Sigmoid colon (tissue), 7 donors: ENCODE results near the gene SHB. TPM values are rescaled to one million over a fixed set of nuclear protein-coding genes. Genes with fewer than 3 reads are reported as not detected.

Experiments used
- DNase-seq: peaks from one replicate; pipeline ENCODE4 v3.0.0-alpha.2; 2019
- H3K27ac ChIP-seq, 4 donors: fragments of 200-600 bp; sonication (generic); one replicate each; pipeline ENCODE4 v1.5.1; 2016 to 2019; ENCODE audit warnings: mild to moderate bottlenecking in 1 of 4
- H3K27me3 ChIP-seq, 3 donors: fragments of 200-600 bp; sonication (generic); one replicate each; pipeline ENCODE4 v1.5.1; 2019; ENCODE audit warnings: mild to moderate bottlenecking in 1 of 3
- H3K36me3 ChIP-seq, 4 donors: fragments of 200-600 bp; sonication (generic); one replicate each; pipeline ENCODE4 v1.5.1; 2016 to 2019
- H3K4me1 ChIP-seq, 4 donors: fragments of 200-600 bp; sonication (generic); one replicate each; pipeline ENCODE4 v1.5.1; 2017 to 2019
- H3K4me3 ChIP-seq, 4 donors: fragments of 200-600 bp; sonication (generic); one replicate each; pipeline ENCODE4 v1.5.1; 2017 to 2019; ENCODE audit warnings: mild to moderate bottlenecking in 2 of 4, moderate library complexity in 1 of 4
- H3K9me3 ChIP-seq, 4 donors: fragments of 200-600 bp in 3 of 4; sonication (generic) in 3 of 4; one replicate each; pipeline versions ENCODE4 v1.5.1 to v1.6.1; 2013 to 2019
- EP300 ChIP-seq, 4 donors: sonication (generic); formaldehyde crosslinking; IDR thresholded peaks; one replicate each; pipeline ENCODE4 v1.6.1; 2017; ENCODE audit warnings: antibody characterized with exemption in 4 of 4
- POLR2A ChIP-seq, 2 donors: fragments of 450-650 bp; IDR thresholded peaks; one replicate each; pipeline ENCODE4 v1.6.1; 2016; ENCODE audit warnings: antibody characterized with exemption in 2 of 2, mild to moderate bottlenecking in 2 of 2, moderate library complexity in 2 of 2
- POLR2AphosphoS5 ChIP-seq, 4 donors: sonication (generic); formaldehyde crosslinking; IDR thresholded peaks; one replicate each; pipeline ENCODE4 v1.6.1; 2017; ENCODE audit warnings: antibody characterized with exemption in 4 of 4
- WGBS, 2 donors: extraction: QIAGEN DNeasy Blood & Tissue Kit; methylation state at CpG; one replicate each; pipeline ENCODE4 v1.1.7; 2013; 5-methylcytosine and 5-hydroxymethylcytosine counted together
- intact Hi-C: fragments of 100-400 bp; cut with DNase I; formaldehyde crosslinking; loops from one replicate; pipeline ENCODE4 v1.15.1; 2023
- polyA plus RNA-seq, 3 donors: library from polyadenylated mRNA; stranded (reverse); fragments of 200-250 nt; gene quantifications; one replicate each; pipeline ENCODE4 v1.2.3, GENCODE V29; 2013
- total RNA-seq, 4 donors: library from RNA; depleted of rRNA; stranded (reverse); fragments of >200 nt; gene quantifications; one replicate each; pipeline ENCODE4 v1.1.0, GENCODE V29; 2016
- TF ChIP-seq, protein P1 (sequence below), 4 experiments: fragments of 450-650 bp in 3 of 4; fragments of 200-600 bp in 1 of 4; IDR thresholded peaks; one replicate each; pipeline ENCODE4 v1.5.1; 2016 to 2019; ENCODE audit warnings: antibody characterized with exemption in 4 of 4, mild to moderate bottlenecking in 3 of 4, moderate library complexity in 2 of 4
- donor health status: healthy with polysubstance abuse.
- donor health status: Bipolar disorder and iron deficiency.
- donor health status: healthy.

SHB gene
- total and polyA plus RNA-seq, 7 donors = 6.8 to 33.7 (median 10.2) TPM

DNA sequence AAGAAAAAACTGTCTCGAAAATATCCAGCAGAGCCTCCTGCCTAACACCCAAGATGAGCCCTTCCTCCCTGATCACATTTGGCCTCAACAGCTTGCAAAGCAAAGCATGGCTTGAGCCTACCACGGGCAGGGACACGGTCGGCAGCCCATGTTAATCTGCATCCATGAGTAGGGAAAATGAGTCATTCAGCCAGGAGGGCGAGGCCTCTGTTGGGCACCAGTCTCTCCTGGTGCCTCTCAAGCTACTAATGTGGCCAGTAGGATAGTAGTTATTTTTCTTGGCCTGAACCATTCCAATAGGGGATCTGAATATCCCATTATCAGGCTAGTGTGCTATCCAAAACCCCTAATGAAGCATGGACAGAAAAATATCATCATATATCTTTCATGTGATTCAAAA, 43.0 kb upstream of the SHB start:
- Histone ChIP-seq H3K27me3 (no peaks in the 10 kb centered on the region), H3K27ac (no peak overlapping the region), H3K36me3 (no peaks in the 10 kb centered on the region), H3K9me3 (no peaks in the 10 kb centered on the region), H3K4me1 (no peaks in the 10 kb centered on the region), H3K4me3 (no peak overlapping the region)
- TF ChIP-seq POLR2A (IDR thresholded peaks at IDR 0.05) (no peak), EP300 (IDR thresholded peaks at IDR 0.05) (no peak), POLR2AphosphoS5 (IDR thresholded peaks at IDR 0.05) (no peak)
- TF ChIP-seq, protein P1, sequence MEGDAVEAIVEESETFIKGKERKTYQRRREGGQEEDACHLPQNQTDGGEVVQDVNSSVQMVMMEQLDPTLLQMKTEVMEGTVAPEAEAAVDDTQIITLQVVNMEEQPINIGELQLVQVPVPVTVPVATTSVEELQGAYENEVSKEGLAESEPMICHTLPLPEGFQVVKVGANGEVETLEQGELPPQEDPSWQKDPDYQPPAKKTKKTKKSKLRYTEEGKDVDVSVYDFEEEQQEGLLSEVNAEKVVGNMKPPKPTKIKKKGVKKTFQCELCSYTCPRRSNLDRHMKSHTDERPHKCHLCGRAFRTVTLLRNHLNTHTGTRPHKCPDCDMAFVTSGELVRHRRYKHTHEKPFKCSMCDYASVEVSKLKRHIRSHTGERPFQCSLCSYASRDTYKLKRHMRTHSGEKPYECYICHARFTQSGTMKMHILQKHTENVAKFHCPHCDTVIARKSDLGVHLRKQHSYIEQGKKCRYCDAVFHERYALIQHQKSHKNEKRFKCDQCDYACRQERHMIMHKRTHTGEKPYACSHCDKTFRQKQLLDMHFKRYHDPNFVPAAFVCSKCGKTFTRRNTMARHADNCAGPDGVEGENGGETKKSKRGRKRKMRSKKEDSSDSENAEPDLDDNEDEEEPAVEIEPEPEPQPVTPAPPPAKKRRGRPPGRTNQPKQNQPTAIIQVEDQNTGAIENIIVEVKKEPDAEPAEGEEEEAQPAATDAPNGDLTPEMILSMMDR (IDR thresholded peaks at IDR 0.05) = no peak
- WGBS, 2 donors = 86 to 88% methylated on average over 5 of the region's 5 CpGs
- DNase-seq = no peak
- intact Hi-C loops = no loop called here

DNA sequence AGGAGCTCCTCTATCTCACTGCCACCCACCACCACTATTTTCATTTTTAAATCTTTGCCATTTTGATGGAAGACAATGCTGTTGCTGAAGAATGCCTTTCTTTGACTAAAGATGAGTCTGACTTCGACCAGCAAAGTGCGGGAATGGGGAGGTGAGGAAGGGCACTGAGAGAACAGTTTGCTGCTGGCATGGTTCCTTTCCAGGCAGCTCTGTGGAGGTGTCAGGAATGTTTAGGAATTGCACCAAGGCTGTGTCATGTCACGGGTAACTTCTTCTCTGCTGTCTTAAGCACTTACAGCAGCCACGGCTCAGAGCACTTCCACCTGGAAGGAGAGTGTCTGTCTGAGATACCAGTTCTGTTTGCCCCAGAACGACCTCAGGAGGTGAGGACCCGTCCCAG, 41.4 kb upstream of the SHB start:
- H3K27me3 ChIP-seq = no peaks in the 10 kb centered on the region
- no peaks in the 10 kb centered on the region for H3K36me3 ChIP-seq
- intact Hi-C loops = no loop called here
- H3K4me1 ChIP-seq = no peaks in the 10 kb centered on the region
- H3K27ac ChIP-seq = no peak overlapping the region
- WGBS, 2 donors = 68 to 76% methylated on average over 6 of the region's 6 CpGs
- no peaks in the 10 kb centered on the region for H3K9me3 ChIP-seq
- DNase-seq = no peak
- TF ChIP-seq EP300 (IDR thresholded peaks at IDR 0.05) (no peak), POLR2AphosphoS5 (IDR thresholded peaks at IDR 0.05) (no peak), POLR2A (IDR thresholded peaks at IDR 0.05) (no peak)
- TF ChIP-seq, protein P1 (IDR thresholded peaks at IDR 0.05) = no peak
- no peak overlapping the region for H3K4me3 ChIP-seq

DNA sequence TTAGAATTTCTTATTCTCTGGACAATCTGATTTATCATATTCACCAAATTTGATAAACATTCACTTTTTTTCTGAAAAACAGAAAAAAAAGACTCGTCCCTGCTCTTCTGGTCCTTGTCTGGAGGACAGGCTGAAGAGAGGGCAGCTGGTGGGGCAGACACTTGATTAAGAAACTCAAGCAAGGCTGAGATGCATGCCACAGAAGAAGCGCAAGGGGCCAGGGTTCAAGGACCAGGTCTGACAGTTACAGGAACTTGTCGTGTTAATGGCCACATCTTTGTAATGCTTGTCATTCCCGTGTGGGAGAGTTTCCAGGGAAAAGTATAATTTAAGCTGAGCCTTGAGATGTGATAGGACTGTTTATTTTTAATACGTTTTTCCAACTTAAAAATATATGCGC, 40.6 kb upstream of the SHB start:
- WGBS, 2 donors = 72 to 77% methylated on average over 6 of the region's 6 CpGs

DNA sequence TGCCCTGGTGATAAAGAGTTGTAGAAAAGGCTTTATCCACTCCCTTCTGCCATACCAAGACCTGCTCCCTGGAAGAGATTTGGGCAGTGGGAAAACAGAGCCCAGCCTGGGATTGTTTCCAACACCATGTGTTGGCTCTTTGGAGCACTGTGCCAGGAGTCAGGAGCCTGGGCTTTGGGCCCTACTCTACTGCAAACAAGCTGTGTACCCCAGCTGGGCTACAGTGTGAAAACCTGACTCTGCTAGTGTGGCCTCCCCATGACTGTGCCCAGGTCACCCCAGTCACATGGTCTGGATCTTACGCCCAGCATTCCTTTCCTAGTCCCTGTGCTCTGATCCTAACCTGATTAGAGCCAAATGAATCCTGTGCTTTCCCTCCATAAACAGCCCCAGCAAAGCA, 39.3 kb upstream of the SHB start:
- Histone ChIP-seq H3K27ac (no peak overlapping the region), H3K27me3 (no peaks in the 10 kb centered on the region), H3K9me3 (no peaks in the 10 kb centered on the region), H3K4me3 (no peak overlapping the region), H3K4me1 (no peaks in the 10 kb centered on the region), H3K36me3 (no peaks in the 10 kb centered on the region)
- 88% methylated on average over 1 of the region's 1 CpG for WGBS, 2 donors
- intact Hi-C loops = no loop called here
- no peak for DNase-seq
- TF ChIP-seq, protein P1 (IDR thresholded peaks at IDR 0.05) = no peak
- TF ChIP-seq POLR2AphosphoS5 (IDR thresholded peaks at IDR 0.05) (no peak), EP300 (IDR thresholded peaks at IDR 0.05) (no peak), POLR2A (IDR thresholded peaks at IDR 0.05) (no peak)

More for the DNA sequence above, 40.6 kb upstream of the SHB start:
- Histone ChIP-seq H3K36me3 (no peaks in the 10 kb centered on the region), H3K4me3 (no peak overlapping the region), H3K27ac (no peak overlapping the region), H3K9me3 (no peaks in the 10 kb centered on the region), H3K27me3 (no peaks in the 10 kb centered on the region), H3K4me1 (no peaks in the 10 kb centered on the region)
- no peak for DNase-seq
- TF ChIP-seq POLR2AphosphoS5 (IDR thresholded peaks at IDR 0.05) = no peak
- TF ChIP-seq EP300 (IDR thresholded peaks at IDR 0.05) = no peak
- no peak for TF ChIP-seq POLR2A (IDR thresholded peaks at IDR 0.05)
- TF ChIP-seq, protein P1 (IDR thresholded peaks at IDR 0.05) = no peak
- intact Hi-C loops = no loop called here

DNA sequence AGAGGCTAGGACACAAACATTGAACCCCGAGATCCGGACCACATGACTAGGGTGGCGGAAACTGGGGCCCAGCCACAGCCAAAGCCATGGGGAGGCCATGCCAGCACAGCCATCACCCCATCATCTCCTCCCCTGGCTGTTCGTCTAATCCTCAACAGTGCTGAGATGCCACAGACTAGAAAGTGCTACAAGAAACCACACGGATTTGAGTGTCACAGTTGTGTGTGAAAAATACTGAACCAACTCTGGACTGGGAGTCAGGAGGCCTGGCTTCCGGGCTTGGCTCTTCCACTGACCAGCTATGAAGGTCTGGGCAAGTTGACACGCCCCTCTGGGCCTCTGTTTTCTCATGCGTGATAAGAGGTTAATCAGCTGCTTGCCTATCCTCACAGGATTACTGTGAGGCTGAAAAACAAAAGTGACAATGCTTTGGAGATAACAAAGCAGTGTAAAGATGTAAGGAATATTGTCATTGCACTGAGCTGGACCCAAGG, 38.8 kb upstream of the SHB start:
- Histone ChIP-seq H3K9me3 (no peaks in the 10 kb centered on the region), H3K27ac (no peak overlapping the region), H3K4me1 (no peaks in the 10 kb centered on the region), H3K27me3 (no peaks in the 10 kb centered on the region), H3K4me3 (no peak overlapping the region), H3K36me3 (no peaks in the 10 kb centered on the region)
- TF ChIP-seq POLR2A (IDR thresholded peaks at IDR 0.05) (no peak), EP300 (IDR thresholded peaks at IDR 0.05) (no peak), POLR2AphosphoS5 (IDR thresholded peaks at IDR 0.05) (no peak)
- TF ChIP-seq, protein P1 (IDR thresholded peaks at IDR 0.05) = no peak
- WGBS, 2 donors = 69 to 83% methylated on average over 8 of the region's 8 CpGs
- no peak for DNase-seq
- intact Hi-C loops = no loop called here
